SJCRH30 (cell line): ENCODE data around the gene CALHM2. TPM values are rescaled to one million over a fixed set of nuclear protein-coding genes. Genes with fewer than 3 reads are reported as not detected.
A peak's percentile ranks its signal among the peaks of the same experiment; 100 is the strongest.

ENCODE experiments used
- DNase-seq, 2 experiments: peaks; one replicate each; pipeline ENCODE4 v3.0.0-alpha.2; 2015 to 2020
- H3K27ac ChIP-seq: fragments of 250-450 bp; sonication (Bioruptor Pico); 2 replicates; pipeline ENCODE4 v1.5.1; 2020; ENCODE audit warnings: mild to moderate bottlenecking, moderate library complexity
- H3K27me3 ChIP-seq: fragments of 250-450 bp; sonication (Bioruptor Pico); 2 replicates; pipeline ENCODE4 v1.5.1; 2020; ENCODE audit warnings: mild to moderate bottlenecking, moderate library complexity
- H3K36me3 ChIP-seq: fragments of 250-450 bp; sonication (Bioruptor Pico); 2 replicates; pipeline ENCODE4 v1.5.1; 2020; ENCODE audit warnings: mild to moderate bottlenecking, moderate library complexity
- H3K4me1 ChIP-seq: fragments of 250-450 bp; sonication (Bioruptor Pico); 2 replicates; pipeline ENCODE4 v1.5.1; 2020; ENCODE audit warnings: mild to moderate bottlenecking, moderate library complexity
- H3K4me3 ChIP-seq: fragments of 250-450 bp; sonication (Bioruptor Pico); 2 replicates; pipeline ENCODE4 v1.5.1; 2020; ENCODE audit warnings: mild to moderate bottlenecking, moderate library complexity
- H3K9me3 ChIP-seq: fragments of 250-450 bp; sonication (Bioruptor Pico); replicated peaks from 2 replicates; pipeline ENCODE4 v1.5.1; 2020; ENCODE audit warnings: mild to moderate bottlenecking, moderate library complexity
- total RNA-seq: library from RNA; depleted of rRNA; stranded (reverse); fragments of >200 nt; shearing (Covaris generic); gene quantifications from 2 replicates; pipeline ENCODE4 v1.2.3, GENCODE V29; 2014

Gene CALHM2
- total RNA-seq, 1 experiment from 2014 or later, result 34.8 TPM

GRCh38 chr10:103465411-103466179 lies 13.4 kb upstream of the CALHM2 start:
- H3K4me3 ChIP-seq, result no peak overlapping the region
- H3K4me1 ChIP-seq, result no peaks in the 10 kb centered on the region
- no peak overlapping the region for H3K27ac ChIP-seq
- no peaks in the 10 kb centered on the region for H3K36me3 ChIP-seq
- DNase-seq, result no peak
- no peaks in the 10 kb centered on the region for H3K9me3 ChIP-seq
- H3K27me3 ChIP-seq, result no peaks in the 10 kb centered on the region

GRCh38 chr10:103463499-103463898 lies 11.3 kb upstream of the CALHM2 start:
- Histone ChIP-seq H3K27me3 (no peaks in the 10 kb centered on the region), H3K4me1 (peaks cover 3% of the 10 kb centered on the region), H3K9me3 (no peaks in the 10 kb centered on the region), H3K4me3 (no peak overlapping the region), H3K36me3 (no peaks in the 10 kb centered on the region), H3K27ac (no peak overlapping the region)
- DNase-seq, result no peak

DNA sequence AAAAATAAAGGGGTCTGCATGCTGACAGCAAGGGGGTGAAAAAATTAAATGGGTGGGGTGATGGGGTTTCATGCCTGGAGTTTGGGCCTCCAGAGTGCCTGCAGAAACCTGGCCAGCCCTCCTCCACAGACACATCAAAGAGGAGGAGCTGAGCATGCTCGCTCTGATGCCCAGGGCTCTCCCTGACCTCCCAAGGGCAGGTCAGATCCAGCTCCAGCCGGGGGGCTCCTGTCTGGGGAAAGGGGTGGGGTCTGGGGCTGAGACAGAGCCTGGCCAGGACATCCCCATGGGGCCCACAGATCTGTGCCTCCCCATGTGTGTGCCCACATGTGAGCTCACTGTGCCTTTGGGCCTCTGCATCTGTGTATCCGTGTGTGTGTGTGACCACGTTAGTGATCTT lies 7.4 kb upstream of the CALHM2 start:
- H3K36me3 ChIP-seq, result no peaks in the 10 kb centered on the region
- H3K9me3 ChIP-seq, result no peaks in the 10 kb centered on the region
- no peak overlapping the region for H3K4me3 ChIP-seq
- H3K27ac ChIP-seq, result no peak overlapping the region
- peaks cover 28% of the 10 kb centered on the region for H3K4me1 ChIP-seq
- H3K27me3 ChIP-seq, result no peaks in the 10 kb centered on the region
- DNase-seq, result no peak

- Histone ChIP-seq H3K36me3 (no peaks in the 10 kb centered on the region), H3K27me3 (no peaks in the 10 kb centered on the region), H3K4me3 (no peak within 1 kb of the TSS), H3K4me1 (peaks cover 28% of the 10 kb centered on the region), H3K27ac (no peak within 1 kb of the TSS), H3K9me3 (no peaks in the 10 kb centered on the region)
- DNase-seq, result peak; percentile 63 to 79
Measured at GRCh38 chr10:103458720-103459119, 6.5 kb upstream of the CALHM2 start, which contains the start of gene CALHM1. Gene CALHM1 (minus strand): TSS chr10:103458900. CDS start chr10:103458751, 149 bp downstream.

DNA sequence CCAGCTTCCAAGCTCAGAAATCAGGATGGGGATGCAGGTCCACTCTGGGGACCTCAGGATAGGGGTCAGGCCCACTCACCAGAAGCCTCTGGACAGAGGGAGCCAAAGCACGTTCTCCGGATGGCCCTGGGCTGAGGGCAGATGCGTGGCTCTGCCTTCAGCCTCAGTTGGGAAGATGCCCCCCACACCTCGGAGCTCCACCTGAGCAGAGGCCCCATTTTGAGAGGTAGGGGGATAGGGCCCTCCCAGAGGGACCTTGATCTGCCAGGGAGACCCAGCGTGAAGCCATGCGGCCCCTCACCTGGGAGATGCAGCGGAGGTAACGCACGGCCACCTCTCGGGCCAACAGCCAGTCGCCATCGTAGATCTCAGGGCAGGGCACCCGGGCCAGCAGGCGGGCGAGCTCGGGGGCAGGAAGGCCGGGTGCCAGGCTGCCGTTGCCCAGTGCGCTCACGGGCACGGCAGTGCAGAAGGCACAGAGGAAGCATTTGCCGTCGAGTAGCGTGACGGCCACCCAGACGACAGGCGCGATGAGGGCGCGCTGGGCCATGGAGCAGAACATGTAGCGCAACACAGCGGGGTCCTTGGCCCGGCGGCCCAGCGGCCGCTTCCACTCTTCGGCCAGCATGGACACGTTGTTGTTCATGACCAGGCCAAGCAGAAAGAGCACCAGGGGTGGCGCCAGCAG lies 5.9 kb upstream of the CALHM2 start:
- no peak overlapping the region for H3K27ac ChIP-seq
- no peaks in the 10 kb centered on the region for H3K27me3 ChIP-seq
- no peaks in the 10 kb centered on the region for H3K9me3 ChIP-seq
- H3K4me1 ChIP-seq, result peaks cover 28% of the 10 kb centered on the region
- DNase-seq, result no peak
- H3K4me3 ChIP-seq, result no peak overlapping the region
- H3K36me3 ChIP-seq, result no peaks in the 10 kb centered on the region

DNA sequence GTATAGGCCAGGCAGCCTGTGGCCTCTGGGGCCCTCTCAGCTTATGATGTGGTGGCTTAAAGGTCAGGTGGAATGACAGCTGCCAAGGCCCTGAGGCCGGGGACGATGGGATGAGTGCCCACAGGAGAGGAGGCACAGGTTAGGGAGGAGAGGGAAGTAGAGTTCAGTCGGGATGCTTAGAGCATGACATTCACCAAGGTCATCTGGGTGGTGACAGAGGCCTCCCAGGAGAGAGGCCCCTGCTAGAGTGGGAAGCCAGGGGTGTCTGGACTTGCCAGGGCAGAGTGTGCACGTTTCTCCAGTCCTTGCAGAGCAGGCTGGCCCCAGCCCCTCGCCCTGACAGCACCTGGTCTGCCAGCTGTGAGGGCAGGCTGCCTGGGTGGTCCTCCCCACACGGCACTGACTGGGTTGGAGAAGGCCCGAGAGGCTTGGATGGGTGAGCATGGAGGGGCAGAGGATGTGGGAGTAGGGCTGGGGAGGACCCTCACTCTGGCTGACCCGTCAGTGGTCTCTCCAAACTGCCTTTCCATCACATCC lies 5.1 kb upstream of the CALHM2 start:
- peaks cover 33% of the 10 kb centered on the region for H3K4me1 ChIP-seq
- H3K9me3 ChIP-seq, result no peaks in the 10 kb centered on the region
- H3K27me3 ChIP-seq, result no peaks in the 10 kb centered on the region
- H3K27ac ChIP-seq, result no peak overlapping the region
- H3K36me3 ChIP-seq, result no peaks in the 10 kb centered on the region
- peak; percentile 76 for DNase-seq
- no peak overlapping the region for H3K4me3 ChIP-seq

GRCh38 chr10:103456074-103456660 lies 4.0 kb upstream of the CALHM2 start:
- H3K27ac ChIP-seq, result no peak overlapping the region
- H3K9me3 ChIP-seq, result no peaks in the 10 kb centered on the region
- peaks cover 33% of the 10 kb centered on the region for H3K4me1 ChIP-seq
- no peak overlapping the region for H3K4me3 ChIP-seq
- DNase-seq, result no peak
- no peaks in the 10 kb centered on the region for H3K27me3 ChIP-seq
- no peaks in the 10 kb centered on the region for H3K36me3 ChIP-seq

DNA sequence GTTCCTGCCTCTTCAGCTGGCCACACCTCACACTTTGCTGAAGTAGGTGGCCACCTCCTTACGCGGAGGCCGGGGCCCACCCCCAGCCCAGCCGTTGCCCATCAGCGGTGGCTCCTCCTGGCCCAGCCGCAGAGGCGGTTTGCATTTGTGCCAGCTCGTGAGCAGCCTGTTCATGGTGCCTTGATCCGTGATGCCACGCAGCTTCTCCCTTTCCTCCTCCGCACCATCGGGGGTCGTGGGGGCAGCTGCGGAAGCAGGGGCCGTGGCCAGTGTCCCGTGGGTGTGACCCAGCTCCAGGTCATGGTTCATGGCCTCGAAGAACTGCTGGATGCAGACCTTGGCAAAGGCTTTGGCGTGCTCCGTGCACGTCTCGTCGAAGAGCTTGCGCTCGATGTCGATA lies 3.1 kb upstream of the CALHM2 start:
- H3K4me3 ChIP-seq, result no peak overlapping the region
- H3K4me1 ChIP-seq, result peaks cover 33% of the 10 kb centered on the region
- DNase-seq, result no peak
- no peaks in the 10 kb centered on the region for H3K36me3 ChIP-seq
- no peaks in the 10 kb centered on the region for H3K9me3 ChIP-seq
- no peaks in the 10 kb centered on the region for H3K27me3 ChIP-seq
- H3K27ac ChIP-seq, result no peak overlapping the region

GRCh38 chr10:103454026-103454425 lies 1.9 kb upstream of the CALHM2 start:
- DNase-seq, result no peak
- H3K9me3 ChIP-seq, result no peaks in the 10 kb centered on the region
- H3K4me3 ChIP-seq, result no peak overlapping the region
- 0 out of 2 replicates have a peak, but pooled peaks cover 1% of the 10 kb centered on the region for H3K36me3 ChIP-seq
- H3K27me3 ChIP-seq, result no peaks in the 10 kb centered on the region
- peaks cover 33% of the 10 kb centered on the region for H3K4me1 ChIP-seq
- no peak overlapping the region for H3K27ac ChIP-seq

DNA sequence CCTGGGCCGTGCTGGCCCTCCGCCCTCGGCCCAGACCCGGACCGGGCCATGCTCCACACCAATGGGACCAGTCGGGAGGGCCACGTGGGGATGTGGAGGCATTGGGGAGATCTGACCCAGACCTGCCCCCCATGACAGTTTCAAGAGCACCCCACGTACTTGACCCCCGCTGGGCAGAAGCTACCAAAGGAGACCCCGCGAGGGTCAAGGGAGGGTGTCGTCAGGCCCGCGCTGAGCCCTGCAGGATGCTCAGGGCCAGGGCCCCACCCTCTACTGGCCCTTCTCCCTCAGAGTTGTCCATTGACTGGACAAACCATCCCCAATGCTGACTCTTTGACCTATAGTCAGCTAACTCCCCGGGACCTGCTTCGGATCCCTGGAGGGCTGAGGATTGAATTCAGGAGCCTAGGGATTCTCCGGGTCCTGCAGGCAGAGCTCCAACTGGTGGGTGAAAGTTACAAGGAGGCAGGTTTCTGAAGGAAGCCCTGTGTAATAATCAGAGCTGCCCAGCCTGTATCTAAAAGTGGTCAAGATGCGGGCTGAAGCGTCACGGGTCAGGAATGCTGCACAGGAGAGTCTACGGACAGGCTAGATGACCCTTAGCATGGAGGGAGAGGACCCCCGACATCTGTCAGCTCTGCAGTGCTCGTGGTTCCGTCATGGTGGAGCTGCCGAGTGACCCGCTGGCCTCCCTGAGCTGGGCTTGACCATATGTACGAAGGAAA lies 498 bp upstream of the CALHM2 start:
- peak in 1 of 2 experiments; percentile 37 for DNase-seq
- H3K27ac ChIP-seq, result peak overlapping the region; percentile 67
- H3K9me3 ChIP-seq, result no peaks in the 10 kb centered on the region
- H3K4me3 ChIP-seq, result peak overlapping the region; percentile 67
- H3K4me1 ChIP-seq, result peaks cover 22% of the 10 kb centered on the region
- peaks cover 11% of the 10 kb centered on the region for H3K36me3 ChIP-seq
- no peaks in the 10 kb centered on the region for H3K27me3 ChIP-seq

DNA sequence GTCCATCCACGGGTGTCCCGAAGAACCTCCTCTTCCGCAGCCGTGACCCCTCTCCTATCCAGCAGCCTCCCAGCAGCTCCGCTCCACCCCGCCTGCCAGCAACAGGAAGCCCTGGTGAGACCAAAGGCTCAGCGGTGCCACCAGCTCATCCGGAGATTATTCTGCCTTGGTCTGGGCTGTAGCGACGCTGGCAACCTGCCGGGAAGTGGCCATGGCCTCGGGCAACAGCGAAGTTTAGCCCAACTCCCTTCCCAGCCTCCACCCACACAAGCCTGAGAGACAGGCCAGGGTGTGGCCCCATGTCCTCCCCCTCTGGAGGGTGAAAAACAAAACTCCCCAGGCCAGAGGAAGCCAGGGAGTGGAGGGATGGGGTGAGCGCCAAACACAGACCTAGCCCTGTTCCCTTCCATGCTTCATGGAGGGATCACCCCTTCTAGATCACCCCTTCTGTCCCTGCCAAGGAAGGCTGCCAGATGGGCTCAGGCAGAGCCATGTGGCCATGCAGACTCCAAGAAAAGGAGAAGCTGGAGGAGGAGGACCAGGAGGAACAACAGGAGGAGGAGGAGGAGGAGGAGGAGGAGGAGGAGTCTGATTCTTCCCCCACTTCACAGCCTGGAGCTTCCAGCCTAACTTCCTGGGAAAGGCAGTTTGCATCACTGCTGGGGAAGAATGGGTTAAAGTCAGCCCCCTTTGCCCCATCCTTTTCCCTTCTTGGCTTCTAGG lies 918 bp downstream of the CALHM2 start:
- Histone ChIP-seq H3K36me3 (peaks cover 25% of the 10 kb centered on the region), H3K4me3 (peak overlapping the region; percentile 67), H3K9me3 (no peaks in the 10 kb centered on the region), H3K27me3 (no peaks in the 10 kb centered on the region), H3K4me1 (peaks cover 7% of the 10 kb centered on the region), H3K27ac (peak overlapping the region; percentile 67)
- DNase-seq, result peak; percentile 76 to 82

GRCh38 chr10:103450201-103450695 lies 1.9 kb downstream of the CALHM2 start:
- Histone ChIP-seq H3K4me1 (peaks cover 5% of the 10 kb centered on the region; the same call in 1 of the 2 replicates), H3K9me3 (no peaks in the 10 kb centered on the region)
- no peak for DNase-seq

DNA sequence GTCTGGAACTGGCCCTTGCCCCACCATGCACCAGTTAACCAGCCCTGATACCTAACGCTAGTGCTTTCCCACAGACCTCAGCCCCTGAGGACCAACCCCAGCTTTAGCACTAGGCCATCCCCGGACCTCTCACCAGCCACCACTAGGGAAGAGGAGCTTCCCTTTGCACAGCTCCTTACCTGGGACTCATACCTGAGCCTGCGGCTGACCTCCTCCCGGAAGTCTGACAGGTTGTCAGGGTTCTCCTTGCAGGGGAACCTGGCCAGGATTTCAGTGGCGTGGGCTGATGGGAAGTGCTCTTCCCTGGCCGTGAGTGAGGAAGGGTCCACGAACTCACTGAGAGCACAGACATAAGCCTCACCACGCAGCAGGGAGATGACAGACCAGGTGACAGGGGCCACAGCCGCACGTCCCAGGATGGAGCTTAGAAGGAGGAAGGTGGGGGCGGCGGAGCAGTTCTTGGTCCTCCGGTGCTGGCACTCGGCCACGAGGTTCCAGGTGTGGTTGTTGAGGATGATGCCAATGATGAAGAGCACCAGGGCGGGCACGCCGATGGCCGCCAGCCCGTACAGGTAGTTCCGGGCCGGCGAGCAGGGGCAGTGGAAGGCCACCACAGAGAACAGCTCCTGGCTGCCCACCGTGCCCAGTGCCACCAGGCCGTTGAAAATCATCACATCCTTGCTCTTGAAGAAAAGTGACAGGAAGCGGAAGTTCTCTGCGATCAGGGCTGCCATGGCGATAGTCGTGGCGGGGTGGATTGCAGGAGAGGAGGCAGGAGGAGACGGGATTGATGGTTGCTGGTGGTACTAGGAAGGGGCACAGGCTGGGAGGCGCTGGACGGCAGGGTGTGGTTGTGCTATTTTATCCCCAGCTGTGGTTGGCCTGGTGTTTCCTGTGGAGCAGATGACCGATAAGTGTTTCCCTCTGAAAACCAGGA lies 2.7 kb downstream of the CALHM2 start:
- peaks cover 5% of the 10 kb centered on the region; the same call in 1 of the 2 replicates for H3K4me1 ChIP-seq
- H3K27ac ChIP-seq, result no peak overlapping the region
- no peak overlapping the region for H3K4me3 ChIP-seq
- peaks cover 42% of the 10 kb centered on the region for H3K36me3 ChIP-seq
- no peak for DNase-seq
- no peaks in the 10 kb centered on the region for H3K27me3 ChIP-seq
- H3K9me3 ChIP-seq, result no peaks in the 10 kb centered on the region

More at GRCh38 chr10:103450201-103450695, 1.9 kb downstream of the CALHM2 start:
- Histone ChIP-seq H3K27ac (no peak overlapping the region), H3K4me3 (peak overlapping the region; percentile 67), H3K27me3 (no peaks in the 10 kb centered on the region), H3K36me3 (peaks cover 34% of the 10 kb centered on the region)
